ENCODE data around the gene PLD1. TPM values are rescaled to one million over a fixed set of nuclear protein-coding genes. Genes with fewer than 3 reads are reported as not detected.

Gene PLD1
- total RNA-seq, 1 donor from 2014 or later = 0.21 TPM

DNA sequence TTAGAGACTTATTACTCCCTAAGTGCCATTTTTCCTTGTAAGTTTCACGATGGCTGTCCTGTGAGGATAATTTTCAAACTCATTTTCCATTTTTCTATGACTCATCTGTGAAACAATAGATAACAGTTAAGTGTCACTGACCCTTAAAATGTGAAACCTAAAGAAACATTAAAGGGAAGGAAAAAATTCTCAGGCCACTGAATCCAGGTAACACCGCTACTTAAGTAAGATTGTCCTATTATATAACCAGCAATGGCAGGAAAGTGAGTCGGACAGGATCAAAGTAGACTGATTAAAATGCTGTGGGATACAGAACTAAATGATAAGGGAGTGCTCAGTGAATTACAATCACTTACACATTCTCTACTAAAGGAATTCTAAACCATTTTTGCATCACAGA is 12.4 kb downstream of the PLD1 start:
- Histone ChIP-seq H3K9ac (no peak overlapping the region), H3K27me3 (no peaks in the 10 kb centered on the region), H3K36me3 (no peaks in the 10 kb centered on the region), H3K27ac (no peak overlapping the region), H3K9me3 (ENCODE audit: low read depth) (no peaks in the 10 kb centered on the region), H3K4me3 (no peak overlapping the region), H2AFZ (replicated peaks) (no peak overlapping the region), H3K4me1 (no peaks in the 10 kb centered on the region), H4K20me1 (ENCODE audit: low read depth) (no peaks in the 10 kb centered on the region), H3K79me2 (ENCODE audit: low read depth) (no peaks in the 10 kb centered on the region), H3K4me2 (no peak overlapping the region), H3F3A (ENCODE audit: low read depth) (no peaks in the 10 kb centered on the region)
- TF ChIP-seq EZH2 (IDR thresholded peaks at IDR 0.05) = no peak
- TF ChIP-seq, protein P1, sequence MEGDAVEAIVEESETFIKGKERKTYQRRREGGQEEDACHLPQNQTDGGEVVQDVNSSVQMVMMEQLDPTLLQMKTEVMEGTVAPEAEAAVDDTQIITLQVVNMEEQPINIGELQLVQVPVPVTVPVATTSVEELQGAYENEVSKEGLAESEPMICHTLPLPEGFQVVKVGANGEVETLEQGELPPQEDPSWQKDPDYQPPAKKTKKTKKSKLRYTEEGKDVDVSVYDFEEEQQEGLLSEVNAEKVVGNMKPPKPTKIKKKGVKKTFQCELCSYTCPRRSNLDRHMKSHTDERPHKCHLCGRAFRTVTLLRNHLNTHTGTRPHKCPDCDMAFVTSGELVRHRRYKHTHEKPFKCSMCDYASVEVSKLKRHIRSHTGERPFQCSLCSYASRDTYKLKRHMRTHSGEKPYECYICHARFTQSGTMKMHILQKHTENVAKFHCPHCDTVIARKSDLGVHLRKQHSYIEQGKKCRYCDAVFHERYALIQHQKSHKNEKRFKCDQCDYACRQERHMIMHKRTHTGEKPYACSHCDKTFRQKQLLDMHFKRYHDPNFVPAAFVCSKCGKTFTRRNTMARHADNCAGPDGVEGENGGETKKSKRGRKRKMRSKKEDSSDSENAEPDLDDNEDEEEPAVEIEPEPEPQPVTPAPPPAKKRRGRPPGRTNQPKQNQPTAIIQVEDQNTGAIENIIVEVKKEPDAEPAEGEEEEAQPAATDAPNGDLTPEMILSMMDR (IDR thresholded peaks at IDR 0.05) = no peak
- no peak for TF ChIP-seq EZH2phosphoT487 (IDR thresholded peaks at IDR 0.05)
- H3K9me3 Mint-ChIP-seq = peaks cover 2% of the 10 kb centered on the region
- H3K4me3 Mint-ChIP-seq = no peak overlapping the region
- H3K27me3 Mint-ChIP-seq (ENCODE audit: insufficient read depth, low read depth) = no peaks in the 10 kb centered on the region
- H3K36me3 Mint-ChIP-seq = no peaks in the 10 kb centered on the region
- peaks cover 6% of the 10 kb centered on the region for H3K4me1 Mint-ChIP-seq
- no peak for DNase-seq (ENCODE audit: low spot score)
- no peak overlapping the region for H3K27ac Mint-ChIP-seq

DNA sequence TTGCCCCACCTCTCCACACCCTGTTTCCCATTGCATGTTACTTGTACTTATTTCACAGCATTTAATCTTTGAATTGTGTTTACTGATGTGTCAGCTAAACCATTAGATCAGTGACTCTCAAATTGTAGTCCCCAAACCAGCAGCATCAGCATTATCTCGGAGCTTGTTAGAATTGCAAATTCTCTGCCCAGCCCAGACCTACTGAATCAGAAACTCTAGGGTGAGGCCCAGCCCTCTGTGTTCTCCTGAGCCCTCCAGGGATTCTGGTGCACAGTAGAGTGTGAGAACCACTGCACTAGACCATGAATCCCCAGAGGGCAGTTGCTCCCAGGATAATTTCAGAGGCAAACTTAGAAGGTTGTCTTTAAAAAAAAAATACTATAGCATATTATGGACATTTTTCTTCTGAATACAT is 13.0 kb downstream of the PLD1 start:
- H3K36me3 Mint-ChIP-seq = no peaks in the 10 kb centered on the region
- H3K9ac ChIP-seq = no peak overlapping the region
- H3K79me2 ChIP-seq (ENCODE audit: low read depth) = no peaks in the 10 kb centered on the region
- H3K4me1 Mint-ChIP-seq = peaks cover 7% of the 10 kb centered on the region
- H3K27me3 ChIP-seq = no peaks in the 10 kb centered on the region
- H3K9me3 Mint-ChIP-seq = peaks cover 2% of the 10 kb centered on the region
- H3K4me3 ChIP-seq = no peak overlapping the region
- no peaks in the 10 kb centered on the region for H3K36me3 ChIP-seq
- H3K4me3 Mint-ChIP-seq = no peak overlapping the region
- no peak overlapping the region for H3K4me2 ChIP-seq
- no peak overlapping the region for H2AFZ ChIP-seq (replicated peaks)
- no peak for DNase-seq (ENCODE audit: low spot score)
- peaks cover 1% of the 10 kb centered on the region for H3K27me3 Mint-ChIP-seq (ENCODE audit: insufficient read depth, low read depth)
- H3K27ac ChIP-seq = no peak overlapping the region
- no peaks in the 10 kb centered on the region for H3F3A ChIP-seq (ENCODE audit: low read depth)
- no peak overlapping the region for H3K27ac Mint-ChIP-seq
- no peaks in the 10 kb centered on the region for H4K20me1 ChIP-seq (ENCODE audit: low read depth)
- H3K4me1 ChIP-seq = no peaks in the 10 kb centered on the region
- H3K9me3 ChIP-seq (ENCODE audit: low read depth) = no peaks in the 10 kb centered on the region
- no peak for TF ChIP-seq EZH2 (IDR thresholded peaks at IDR 0.05)
- TF ChIP-seq EZH2phosphoT487 (IDR thresholded peaks at IDR 0.05) = no peak
- TF ChIP-seq, protein P1 (IDR thresholded peaks at IDR 0.05) = no peak

DNA sequence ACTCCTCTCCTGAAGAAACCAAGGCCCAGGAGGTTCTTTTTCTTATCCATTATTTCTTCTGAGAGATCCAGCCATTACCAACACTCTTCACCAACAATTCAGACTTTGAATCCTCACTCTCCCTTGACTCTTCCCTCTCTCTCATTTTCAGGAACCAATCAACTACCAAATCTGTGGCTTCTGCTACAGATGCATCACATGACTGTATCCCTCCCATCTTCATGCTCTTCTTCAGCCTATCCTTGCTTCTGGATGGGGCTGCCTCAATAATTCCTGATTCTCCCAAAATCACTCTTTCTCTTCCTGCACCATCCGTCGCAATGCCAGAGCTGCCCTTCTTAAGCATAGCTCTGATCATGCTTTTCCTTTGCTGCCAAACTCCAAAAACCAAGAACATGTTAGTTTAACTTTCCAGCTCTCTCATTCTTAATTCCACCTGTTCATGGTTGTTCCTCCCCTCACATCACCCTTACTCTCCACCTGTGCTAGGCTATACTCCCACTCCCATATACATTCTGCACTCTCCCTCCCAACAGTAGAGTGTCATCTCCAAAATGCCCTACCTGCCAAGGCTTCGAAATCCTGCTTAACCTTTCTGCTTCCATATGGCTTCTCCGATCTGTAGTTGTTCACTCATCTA is 13.5 kb downstream of the PLD1 start:
- H3K9ac ChIP-seq = no peak overlapping the region
- no peaks in the 10 kb centered on the region for H3K79me2 ChIP-seq (ENCODE audit: low read depth)
- H4K20me1 ChIP-seq (ENCODE audit: low read depth) = no peaks in the 10 kb centered on the region
- no peaks in the 10 kb centered on the region for H3K36me3 Mint-ChIP-seq
- H3K27ac Mint-ChIP-seq = no peak overlapping the region
- H3K9me3 Mint-ChIP-seq = peaks cover 2% of the 10 kb centered on the region
- peaks cover 5% of the 10 kb centered on the region for H3K27me3 Mint-ChIP-seq (ENCODE audit: insufficient read depth, low read depth)
- no peak overlapping the region for H3K4me3 Mint-ChIP-seq
- no peak overlapping the region for H3K27ac ChIP-seq
- H3K4me3 ChIP-seq = no peak overlapping the region
- no peaks in the 10 kb centered on the region for H3K9me3 ChIP-seq (ENCODE audit: low read depth)
- H3F3A ChIP-seq (ENCODE audit: low read depth) = no peaks in the 10 kb centered on the region
- TF ChIP-seq EZH2 (IDR thresholded peaks at IDR 0.05) (no peak), EZH2phosphoT487 (IDR thresholded peaks at IDR 0.05) (no peak)
- TF ChIP-seq, protein P1 (IDR thresholded peaks at IDR 0.05) = no peak
- H3K36me3 ChIP-seq = no peaks in the 10 kb centered on the region
- H3K4me1 Mint-ChIP-seq = peaks cover 12% of the 10 kb centered on the region
- no peaks in the 10 kb centered on the region for H3K27me3 ChIP-seq
- H3K4me1 ChIP-seq = no peaks in the 10 kb centered on the region
- no peak overlapping the region for H3K4me2 ChIP-seq
- H2AFZ ChIP-seq (replicated peaks) = no peak overlapping the region
- DNase-seq (ENCODE audit: low spot score) = no peak
